Cerebellar cortex (tissue), 1 donor: Measurements from ENCODE around the gene NLRP14.

Experiments
- DNase-seq: peaks from one replicate; pipeline ENCODE4 v3.0.0-alpha.2; 2015; ENCODE audit warnings: low spot score

NLRP14 gene

DNA sequence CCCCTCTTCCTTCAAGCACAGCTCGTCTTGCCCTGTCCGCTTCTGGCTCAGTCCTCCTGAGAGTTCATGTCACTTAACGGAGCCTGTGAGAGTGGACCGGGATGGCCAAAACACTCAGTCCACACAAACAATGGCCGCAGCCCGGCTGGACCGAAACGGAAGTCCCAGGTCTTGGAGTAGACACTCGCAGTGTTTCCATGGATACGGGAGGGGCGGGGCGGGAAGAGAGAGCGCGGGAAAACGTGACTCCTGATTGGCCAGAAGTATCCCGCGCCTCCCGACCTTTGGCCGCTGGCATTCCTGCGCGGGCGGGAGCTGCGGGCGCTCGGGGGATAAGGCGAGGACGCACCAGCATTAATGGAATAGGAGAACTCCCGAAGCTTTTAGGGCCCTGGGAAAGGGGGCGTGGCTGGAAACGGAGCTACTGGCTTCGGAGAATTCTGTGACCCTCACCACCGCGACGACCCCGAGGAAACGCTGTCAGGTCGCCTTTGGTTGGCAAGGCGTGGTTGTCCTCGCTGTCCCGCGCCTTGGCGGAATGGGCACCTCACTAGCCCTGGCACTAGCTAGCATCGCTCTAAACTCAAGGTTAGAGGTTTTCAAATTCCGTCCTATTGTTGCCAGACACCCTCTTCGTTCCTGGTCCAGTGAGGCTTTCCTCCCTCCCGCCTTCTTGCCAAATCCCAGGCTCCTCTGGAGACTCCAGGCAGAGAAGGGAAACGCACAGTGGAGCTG, at the start of gene NLRP14, which contains the start of gene ZNF214:
Gene NLRP14, plus strand, starts transcription at position 297 of the 735 bp plus-strand sequence. CDS start 18,108 bp downstream, outside the sequence.
Gene ZNF214, minus strand, starts transcription at position 164 of the 735 bp plus-strand sequence. CDS start 17,511 bp downstream, outside the sequence.
- peak; percentile 96 for DNase-seq

GRCh38 chr11:6979365-6979764, 40.9 kb upstream of the NLRP14 start:
- no peak for DNase-seq

- no peak for DNase-seq
These were observed 33.8 kb upstream of the NLRP14 start for GRCh38 chr11:6986487-6986886.

DNA sequence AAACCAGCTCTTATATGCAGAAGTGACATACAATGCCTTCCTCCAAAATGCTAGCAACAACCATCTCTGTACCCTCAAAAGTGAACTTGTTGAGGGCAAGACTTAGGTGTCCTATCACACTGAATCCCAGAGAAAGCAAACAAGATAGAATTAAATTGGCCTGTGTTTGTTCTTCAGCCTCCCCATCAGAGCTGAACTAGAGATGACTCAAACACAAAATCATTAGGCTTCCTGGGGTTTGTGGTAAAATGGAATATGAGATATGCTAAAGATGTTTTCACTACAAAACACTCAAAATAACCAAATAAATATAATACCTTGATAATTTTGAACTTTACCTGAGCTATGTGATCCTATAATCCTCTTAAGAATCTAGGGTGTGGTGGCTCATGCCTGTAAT, 31.8 kb upstream of the NLRP14 start:
- DNase-seq, result no peak

DNA sequence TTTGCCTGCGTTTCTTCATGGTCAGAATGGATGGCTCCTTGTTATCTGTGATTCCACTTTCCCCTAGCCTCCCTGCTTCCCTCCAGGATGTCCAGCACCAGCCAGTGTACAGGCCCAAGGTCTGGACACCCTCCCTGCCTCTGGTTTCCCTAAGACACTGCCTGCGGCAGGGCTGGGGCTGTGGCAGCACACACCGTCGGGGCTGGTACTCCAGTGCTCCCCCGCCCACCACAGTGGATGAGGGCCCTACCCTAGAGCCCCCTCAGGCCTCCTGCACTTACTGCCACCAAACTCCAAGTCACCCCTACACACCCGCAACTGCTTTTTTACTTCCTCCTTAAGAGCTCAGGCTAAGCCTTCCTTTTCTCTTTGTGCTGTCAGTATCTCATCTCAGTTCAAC, 29.1 kb upstream of the NLRP14 start:
- no peak for DNase-seq

- no peak for DNase-seq
These were observed 28.3 kb upstream of the NLRP14 start for GRCh38 chr11:6992026-6992425.

DNA sequence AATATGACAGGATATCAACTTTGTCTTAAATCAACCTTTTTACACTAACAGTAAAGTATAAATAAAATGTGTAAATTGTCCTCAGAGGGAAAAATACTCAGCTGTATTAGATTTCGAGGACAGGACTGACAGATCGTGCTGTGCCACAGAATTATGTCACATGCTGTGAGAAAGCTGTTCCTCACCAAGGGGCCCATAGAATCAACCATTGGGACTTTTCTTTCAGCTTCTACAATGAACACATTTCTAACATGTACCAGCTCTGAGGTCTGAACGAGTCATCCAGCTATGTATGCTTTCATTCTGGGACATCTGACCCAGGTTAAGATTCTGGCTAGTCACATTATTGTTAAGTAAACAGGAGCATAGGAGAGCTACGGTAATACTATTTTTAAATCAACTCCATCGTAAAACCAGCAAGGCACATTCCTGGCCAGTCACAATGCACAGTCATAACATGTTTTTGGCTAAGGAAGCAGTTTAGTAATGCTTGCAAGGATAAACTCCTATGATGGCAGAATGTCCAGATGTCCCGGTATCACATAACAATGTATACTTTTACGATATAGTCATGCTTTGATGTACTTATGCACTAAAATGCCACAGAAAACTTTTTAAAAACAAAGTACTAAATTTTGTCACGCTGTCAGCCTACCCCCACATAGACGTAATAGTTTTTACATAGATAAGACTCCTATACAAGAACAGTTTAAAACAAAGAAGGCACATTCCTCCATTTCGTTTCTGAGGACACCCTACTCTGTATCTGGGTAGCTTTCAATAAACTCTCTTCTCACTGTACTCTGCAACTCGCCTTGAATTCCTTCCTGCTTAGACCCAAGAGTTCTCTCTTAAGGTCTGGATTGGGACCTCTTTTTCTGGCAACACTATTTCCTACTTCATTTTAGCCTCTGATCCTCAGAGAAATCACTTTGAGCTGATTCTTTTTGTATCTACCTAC, 27.5 kb upstream of the NLRP14 start:
- no peak for DNase-seq

DNA sequence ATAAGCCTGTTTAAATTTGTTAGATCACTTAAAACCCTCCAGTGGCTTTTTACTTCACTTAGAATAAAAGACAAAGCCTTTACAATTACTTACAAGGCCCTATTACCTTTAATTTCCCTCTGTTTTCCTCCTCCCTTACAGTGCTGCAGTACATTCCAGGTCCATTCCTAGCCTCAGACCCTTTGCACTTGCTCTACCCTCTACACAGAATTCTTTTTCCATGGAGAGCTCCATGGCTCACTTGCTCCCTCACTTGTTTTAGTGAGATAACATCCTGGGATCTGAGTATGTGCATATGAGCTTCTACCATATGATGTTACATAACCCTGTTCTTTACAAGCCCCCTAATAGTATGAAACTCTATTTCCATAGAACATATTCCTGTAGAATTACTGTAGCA, 24.6 kb upstream of the NLRP14 start:
- peak; percentile 7 for DNase-seq

DNA sequence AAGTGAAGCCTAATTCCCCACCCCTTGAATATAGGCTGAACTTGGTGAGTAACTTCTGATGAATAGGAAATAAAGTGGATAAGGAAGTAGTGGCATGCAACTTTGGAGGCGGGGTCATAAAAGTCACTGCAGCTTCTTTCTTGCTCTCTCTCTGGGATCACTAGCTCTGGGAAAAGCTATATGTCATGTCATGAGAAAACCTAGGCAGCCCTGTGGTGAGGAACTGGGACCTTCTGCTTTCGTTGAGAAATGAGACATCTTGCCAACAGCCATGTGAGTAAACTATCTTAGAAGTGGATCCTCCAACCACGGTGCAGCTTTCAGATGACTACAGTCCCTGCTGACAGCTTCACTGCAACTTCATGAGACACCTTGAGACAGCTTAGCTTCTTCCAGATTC, 15.8 kb upstream of the NLRP14 start:
- no peak for DNase-seq

DNA sequence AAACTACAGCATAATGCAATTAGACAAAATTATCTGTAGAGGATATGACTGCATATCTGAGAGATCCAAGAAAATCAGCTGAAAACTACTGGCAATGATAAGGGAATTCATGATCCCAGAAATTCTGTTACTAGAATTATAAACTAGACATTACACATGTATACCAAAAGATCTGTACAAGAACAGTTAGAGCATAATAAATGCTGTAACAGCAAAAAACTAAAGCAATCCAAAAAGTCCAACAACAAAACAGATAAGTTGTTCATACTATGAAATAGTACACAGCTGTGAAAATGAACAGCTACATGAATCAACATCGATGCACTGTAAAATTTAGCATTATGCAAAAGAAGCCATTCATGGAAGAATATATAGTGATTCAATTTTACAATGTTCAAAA, 6.2 kb upstream of the NLRP14 start:
- no peak for DNase-seq

GRCh38 chr11:7016011-7016410, 4.3 kb upstream of the NLRP14 start:
- no peak for DNase-seq

- DNase-seq, result no peak
These were observed 638 bp upstream of the NLRP14 start for GRCh38 chr11:7019500-7020182.

DNA sequence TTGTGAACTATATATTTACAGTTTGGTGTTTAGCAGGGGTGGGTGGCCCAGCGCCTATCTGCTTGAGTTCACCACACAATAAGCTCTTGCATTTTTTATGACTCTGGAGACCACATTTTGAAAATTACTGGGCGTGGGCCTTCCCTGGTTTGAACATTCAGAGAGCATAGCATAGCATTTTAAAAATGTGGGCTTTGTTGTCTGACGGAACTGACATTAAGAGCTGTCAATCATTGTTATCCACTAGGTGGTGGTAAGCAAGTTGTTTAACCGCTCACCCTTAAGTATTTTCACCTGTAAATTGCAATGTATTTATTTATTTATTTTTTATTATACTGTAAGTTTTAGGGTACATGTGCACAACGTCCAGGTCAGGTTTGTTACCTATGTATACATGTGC, 1.0 kb downstream of the NLRP14 start:
- DNase-seq, result no peak

DNA sequence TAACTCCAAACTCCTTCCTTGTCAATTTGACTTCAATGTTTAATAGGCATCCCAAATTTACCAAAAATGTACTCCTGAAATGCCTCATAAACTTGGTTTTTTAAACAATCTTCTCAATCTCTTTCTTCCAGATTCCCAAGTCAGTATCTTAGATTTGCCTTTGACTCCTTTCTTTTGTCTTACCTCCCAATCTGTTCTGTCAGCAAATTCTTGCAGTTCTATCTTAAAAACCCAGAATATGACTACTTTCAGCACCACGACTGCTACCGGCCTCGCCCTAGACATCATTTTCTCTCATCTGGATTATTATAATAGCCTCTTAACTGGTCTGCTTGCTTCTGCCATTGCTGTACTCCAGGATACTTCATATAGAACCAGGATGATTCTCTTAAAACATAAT, 7.9 kb downstream of the NLRP14 start:
- no peak for DNase-seq

GRCh38 chr11:7030836-7031235, 10.6 kb downstream of the NLRP14 start:
- no peak for DNase-seq

GRCh38 chr11:7031471-7031871, 11.2 kb downstream of the NLRP14 start:
- no peak for DNase-seq

DNA sequence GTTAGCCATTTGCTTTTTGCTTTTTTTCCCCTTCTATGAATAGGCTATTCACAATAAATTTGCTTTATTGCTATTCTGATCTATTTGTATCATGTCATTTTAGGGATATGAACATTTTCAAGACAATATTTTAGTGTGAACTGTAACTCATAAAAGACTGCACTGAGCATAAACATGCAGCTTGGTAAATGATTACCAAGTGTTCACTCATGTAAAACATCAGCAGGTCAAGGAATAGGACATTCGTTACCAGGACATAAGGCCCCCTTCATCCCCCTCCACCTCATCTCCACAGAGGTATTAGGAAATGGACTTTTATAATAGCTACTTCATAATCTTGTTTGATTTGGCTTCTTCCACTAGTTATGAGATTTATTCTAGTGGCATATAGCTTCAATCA, 12.4 kb downstream of the NLRP14 start:
- DNase-seq, result no peak

- DNase-seq, result no peak
These were observed 13.7 kb downstream of the NLRP14 start for GRCh38 chr11:7034019-7034418.

- DNase-seq, result no peak
These were observed 26.3 kb downstream of the NLRP14 start for GRCh38 chr11:7046474-7047175.

GRCh38 chr11:7050191-7050590, 29.9 kb downstream of the NLRP14 start:
- no peak for DNase-seq

DNA sequence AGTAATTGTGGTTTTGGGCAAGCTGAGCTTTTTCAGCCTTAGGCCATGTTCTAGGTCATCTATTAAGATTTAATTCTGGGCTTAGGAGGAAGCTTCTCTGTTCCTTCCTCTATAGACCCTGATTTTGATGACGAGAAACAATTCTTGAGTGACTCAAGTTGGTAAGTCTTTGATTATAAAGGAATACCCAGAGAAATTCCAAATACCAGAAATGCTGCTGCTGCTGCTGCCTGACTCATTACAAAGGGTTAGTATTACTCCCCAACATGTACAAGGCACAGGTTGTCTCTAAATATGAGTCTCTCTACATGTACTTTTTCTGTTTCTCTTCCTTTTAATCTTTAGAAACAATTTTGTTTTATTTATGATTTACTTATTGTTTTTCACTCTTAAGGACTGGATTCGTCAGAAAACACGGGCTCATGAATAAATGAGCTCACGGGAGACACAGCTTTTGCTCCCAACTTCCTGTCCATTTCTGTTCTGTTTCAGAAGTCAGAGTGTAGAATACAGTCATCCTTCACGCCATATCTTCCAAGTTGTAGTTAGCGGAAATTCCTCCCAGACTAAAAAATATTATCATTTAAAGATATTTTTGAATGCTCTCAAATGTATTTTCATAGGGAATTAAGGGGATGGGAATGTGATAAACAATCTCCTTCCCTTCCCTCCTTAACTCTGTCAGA, 36.7 kb downstream of the NLRP14 start:
- no peak for DNase-seq
